ENCODE measurements around the gene ATXN1. TPM values are rescaled to one million over a fixed set of nuclear protein-coding genes. Genes with fewer than 3 reads are reported as not detected.

Gene ATXN1
- polyA plus RNA-seq, 1 donor (not counting 4 experiments of a cell fraction or from before 2014, with no cell fraction given) = 9.7 TPM

- Histone ChIP-seq H3K27ac (ENCODE audit: control insufficient read depth, insufficient read depth, low read length) (no peak overlapping the region), H3K9me3 (ENCODE audit: control insufficient read depth, low read depth, low read length) (no peaks in the 10 kb centered on the region), H3K9ac (ENCODE audit: control insufficient read depth, extremely low read depth, insufficient read depth, low read length) (no peak overlapping the region), H3K4me1 (ENCODE audit: control insufficient read depth, extremely low read depth, insufficient read depth, low read length) (peaks cover 5% of the 10 kb centered on the region), H3K9me1 (ENCODE audit: control insufficient read depth, extremely low read depth, insufficient read depth, low read length) (no peaks in the 10 kb centered on the region), H4K20me1 (ENCODE audit: control insufficient read depth, extremely low read depth, insufficient read depth, low read length) (no peaks in the 10 kb centered on the region), H2AFZ (ENCODE audit: control insufficient read depth, low read length) (no peak overlapping the region), H3K79me2 (ENCODE audit: control insufficient read depth, insufficient read depth, low read length) (no peaks in the 10 kb centered on the region), H3K36me3 (ENCODE audit: control insufficient read depth in 2 of 2, extremely low read depth in 1 of 2, insufficient read depth in 2 of 2, low read length in 2 of 2) (no peaks in the 10 kb centered on the region), H3K4me2 (ENCODE audit: control insufficient read depth, extremely low read depth, insufficient read depth, low read depth, low read length) (no peak overlapping the region), H3K27me3 (ENCODE audit: control insufficient read depth, extremely low read depth, insufficient read depth, low read length) (no peaks in the 10 kb centered on the region), H3K4me3 (ENCODE audit: control insufficient read depth in 2 of 3, extremely low read depth in 1 of 3, insufficient read depth in 2 of 3, low read depth in 1 of 3, low read length in 3 of 3) (no peak overlapping the region)
- TF ChIP-seq EZH2 (IDR thresholded peaks at IDR 0.05; ENCODE audit: low read length) (no peak), CTCF (optimal IDR thresholded peaks at IDR 0.05 in 1 of 3, IDR thresholded peaks at IDR 0.05 in 1 of 3, conservative IDR thresholded peaks at IDR 0.05 in 1 of 3; ENCODE audit: extremely low read depth in 1 of 3, insufficient read depth in 2 of 3, low read length in 3 of 3) (no peak)
- dilution Hi-C loops (cut with MboI; ENCODE audit: extremely low pct_ligation_motif_present, low sequenced_read_pairs) = no loop called here
- DNase-seq (ENCODE audit: low read depth, low spot score) (no peak), FAIRE-seq (no peak)
Measured at GRCh38 chr6:16430391-16431089, 330.7 kb downstream of the ATXN1 start.

- no peak overlapping the region for H3K27ac ChIP-seq (ENCODE audit: control insufficient read depth, insufficient read depth, low read length)
- no peak for TF ChIP-seq CTCF (optimal IDR thresholded peaks at IDR 0.05 in 1 of 3, IDR thresholded peaks at IDR 0.05 in 1 of 3, conservative IDR thresholded peaks at IDR 0.05 in 1 of 3; ENCODE audit: extremely low read depth in 1 of 3, insufficient read depth in 2 of 3, low read length in 3 of 3)
- TF ChIP-seq EZH2 (IDR thresholded peaks at IDR 0.05; ENCODE audit: low read length) = no peak
- no peak overlapping the region for H3K4me2 ChIP-seq (ENCODE audit: control insufficient read depth, extremely low read depth, insufficient read depth, low read depth, low read length)
- dilution Hi-C loops (cut with MboI; ENCODE audit: extremely low pct_ligation_motif_present, low sequenced_read_pairs) = no loop called here
- no peaks in the 10 kb centered on the region for H4K20me1 ChIP-seq (ENCODE audit: control insufficient read depth, extremely low read depth, insufficient read depth, low read length)
- no peaks in the 10 kb centered on the region for H3K27me3 ChIP-seq (ENCODE audit: control insufficient read depth, extremely low read depth, insufficient read depth, low read length)
- H2AFZ ChIP-seq (ENCODE audit: control insufficient read depth, low read length) = no peak overlapping the region
- H3K4me1 ChIP-seq (ENCODE audit: control insufficient read depth, extremely low read depth, insufficient read depth, low read length) = peaks cover 5% of the 10 kb centered on the region
- no peaks in the 10 kb centered on the region for H3K36me3 ChIP-seq (ENCODE audit: control insufficient read depth in 2 of 2, extremely low read depth in 1 of 2, insufficient read depth in 2 of 2, low read length in 2 of 2)
- FAIRE-seq (no peak), DNase-seq (ENCODE audit: low read depth, low spot score) (no peak)
- no peak overlapping the region for H3K9ac ChIP-seq (ENCODE audit: control insufficient read depth, extremely low read depth, insufficient read depth, low read length)
- H3K9me1 ChIP-seq (ENCODE audit: control insufficient read depth, extremely low read depth, insufficient read depth, low read length) = no peaks in the 10 kb centered on the region
- no peak overlapping the region for H3K4me3 ChIP-seq (ENCODE audit: control insufficient read depth in 2 of 3, extremely low read depth in 1 of 3, insufficient read depth in 2 of 3, low read depth in 1 of 3, low read length in 3 of 3)
- H3K79me2 ChIP-seq (ENCODE audit: control insufficient read depth, insufficient read depth, low read length) = no peaks in the 10 kb centered on the region
- no peaks in the 10 kb centered on the region for H3K9me3 ChIP-seq (ENCODE audit: control insufficient read depth, low read depth, low read length)
Measured at GRCh38 chr6:16429669-16430068, 331.6 kb downstream of the ATXN1 start.

Data from keratinocyte (primary cell).